Fibroblast of lung (primary cell): ENCODE results near the gene EGFL8.
"Not testable (repeated sequence)": the region's sequence is repeated elsewhere in the genome, so short reads cannot be mapped to it uniquely, and the experiment has no call there.

ENCODE experiments used
- CTCF ChIP-seq, 2 donors: IDR thresholded peaks in 1 of 2; conservative IDR thresholded peaks in 1 of 2; 1 replicate in 1 of 2; 2 replicates in 1 of 2; pipeline ENCODE4 v1.5.1; 2011 to 2012; ENCODE audit warnings: low read length in 2 of 2, control low read depth in 1 of 2, inconsistent platforms in 1 of 2, low read depth in 1 of 2, mild to moderate bottlenecking in 1 of 2
- EZH2 ChIP-seq: IDR thresholded peaks from 2 replicates; pipeline ENCODE4 v1.5.1; 2012; ENCODE audit warnings: low read length, control low read depth, mild to moderate bottlenecking; ENCODE audit errors: missing control alignments

GRCh38 chr6:32186151-32186840, 21.9 kb downstream of the EGFL8 start:
- not testable (repeated sequence) for TF ChIP-seq EZH2; CTCF (conservative IDR thresholded peaks at IDR 0.05 in 1 of 2, IDR thresholded peaks at IDR 0.05 in 1 of 2; ENCODE audit: low read depth in 1 of 2, low read length in 2 of 2)
